Dedifferentiated amniotic fluid mesenchymal stem cell (primary cell): ENCODE measurements around the gene ST6GALNAC5.

Experiments
- DNase-seq: peaks from one replicate; pipeline ENCODE4 v3.0.0-alpha.2; 2016; ENCODE audit errors: extremely low spot score

The ST6GALNAC5 gene

DNA sequence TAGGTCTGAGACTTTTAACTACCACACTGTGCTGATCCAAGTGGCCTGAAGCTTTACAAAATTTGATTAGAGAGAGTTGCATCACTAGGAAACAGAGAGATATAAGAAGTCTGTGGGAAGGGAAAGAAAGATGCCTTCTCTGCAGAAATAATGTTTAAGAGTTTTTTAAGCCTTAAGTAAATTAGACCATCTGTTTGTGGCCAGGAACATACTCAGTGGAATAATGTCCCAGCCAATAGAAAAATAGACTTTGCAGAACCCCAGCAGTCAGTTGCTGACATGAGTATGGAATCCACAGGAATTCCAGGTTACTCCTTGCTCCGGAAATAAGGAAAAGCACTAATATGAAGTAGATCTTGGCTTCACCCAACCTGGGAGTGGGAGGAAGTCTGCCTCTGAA lies 144.8 kb downstream of the ST6GALNAC5 start:
- DNase-seq: no peak

DNA sequence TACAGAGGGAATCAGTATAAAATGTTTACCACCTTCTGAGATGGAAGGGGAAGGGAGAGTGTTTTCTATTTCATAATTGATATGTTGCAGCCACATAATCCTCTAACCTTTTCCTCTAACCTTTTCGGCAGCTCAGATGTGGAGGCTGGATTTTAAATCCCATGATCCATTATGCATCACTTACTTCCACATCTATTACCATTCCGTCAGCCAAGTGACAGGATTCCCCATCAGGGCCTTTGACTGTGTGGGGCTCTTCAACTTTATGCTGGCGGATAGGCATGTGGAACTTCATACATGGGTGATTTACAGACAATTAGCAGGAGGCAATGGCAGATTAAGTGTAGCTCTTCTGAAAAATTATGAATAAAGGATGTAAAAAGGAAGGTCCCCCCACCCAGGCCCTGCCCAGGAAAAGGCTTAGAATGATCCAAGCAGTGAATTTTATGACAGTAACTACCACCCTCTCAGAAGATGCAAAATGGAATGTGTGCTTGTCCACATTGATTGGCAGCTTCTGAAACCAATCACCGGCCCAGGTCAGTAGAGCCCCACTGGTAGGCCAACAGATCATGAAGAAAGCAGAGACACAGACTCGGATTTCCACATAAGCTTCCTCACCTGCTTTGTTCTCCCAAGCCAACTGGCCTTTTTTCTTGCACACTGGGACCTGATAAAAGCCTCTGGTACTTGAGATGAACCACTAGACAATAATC lies 147.0 kb downstream of the ST6GALNAC5 start:
- DNase-seq: no peak

GRCh38 chr1:77015748-77016341 lies 148.6 kb downstream of the ST6GALNAC5 start:
- no peak for DNase-seq

- no peak for DNase-seq
These were observed 149.2 kb downstream of the ST6GALNAC5 start for GRCh38 chr1:77016386-77016985.

DNA sequence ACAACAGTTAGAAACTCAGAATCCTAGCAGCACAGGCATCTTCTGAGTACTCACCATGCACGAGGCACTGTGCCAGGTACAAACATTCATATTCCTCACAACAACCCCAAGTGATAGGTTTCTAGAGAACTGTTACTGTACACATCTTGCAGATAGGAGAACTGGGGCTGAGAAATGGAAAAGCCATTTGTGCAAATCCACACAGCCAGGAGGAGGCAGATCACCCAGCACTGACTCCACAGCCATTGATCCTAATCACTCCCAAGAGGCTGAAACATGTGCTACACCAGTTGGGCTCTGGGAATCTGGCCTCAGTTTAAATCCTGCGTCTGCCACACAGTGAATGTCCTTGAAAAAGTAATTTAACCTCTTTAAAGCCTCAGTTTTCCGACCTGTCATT lies 151.0 kb downstream of the ST6GALNAC5 start:
- no peak for DNase-seq

GRCh38 chr1:77018761-77019160 lies 151.5 kb downstream of the ST6GALNAC5 start:
- no peak for DNase-seq

- no peak for DNase-seq
These were observed 154.5 kb downstream of the ST6GALNAC5 start for GRCh38 chr1:77021732-77022131.

GRCh38 chr1:77024500-77024899 lies 157.2 kb downstream of the ST6GALNAC5 start:
- DNase-seq: no peak

DNA sequence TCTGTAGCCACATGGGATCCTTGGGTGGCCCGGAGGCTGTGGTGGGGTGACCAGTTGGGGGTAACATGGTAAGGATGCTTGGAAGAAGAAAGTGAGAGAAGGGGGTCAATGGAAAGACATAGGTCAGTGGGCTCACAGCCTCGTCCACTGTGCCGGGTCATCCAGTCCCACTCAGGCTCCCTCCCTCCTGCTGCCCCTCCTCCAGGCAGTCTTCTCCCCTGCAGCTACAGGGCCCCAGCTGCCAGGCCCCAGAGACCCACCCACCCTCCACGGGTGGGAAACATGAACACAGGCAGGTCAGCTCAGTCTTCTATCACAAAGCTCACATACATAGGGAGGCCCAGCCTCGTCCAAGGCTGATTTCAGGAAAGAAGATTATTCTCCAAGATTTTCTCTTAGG lies 158.3 kb downstream of the ST6GALNAC5 start:
- no peak for DNase-seq

GRCh38 chr1:77026135-77026534 lies 158.9 kb downstream of the ST6GALNAC5 start:
- DNase-seq: no peak

- DNase-seq: no peak
These were observed 159.4 kb downstream of the ST6GALNAC5 start for GRCh38 chr1:77026640-77027039.

DNA sequence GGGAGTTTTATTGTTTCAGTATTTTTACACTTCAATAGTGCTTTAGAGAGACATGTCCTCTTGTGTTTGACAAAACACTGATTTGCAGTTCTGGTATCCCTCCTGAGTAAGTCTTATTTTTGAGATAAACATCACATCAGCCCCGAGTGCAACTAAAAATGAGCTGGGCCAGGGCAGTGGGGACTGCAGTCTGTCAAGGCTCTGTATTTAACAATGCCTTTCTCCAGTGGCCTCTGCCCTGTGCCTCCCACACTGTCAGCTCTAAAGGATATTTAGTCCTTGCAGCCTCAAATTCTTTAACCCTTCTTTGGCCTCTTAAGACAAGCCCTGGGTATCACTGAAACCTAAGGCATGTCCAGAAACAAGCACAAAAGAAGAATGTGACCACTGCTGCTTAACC lies 160.6 kb downstream of the ST6GALNAC5 start:
- DNase-seq: no peak

- no peak for DNase-seq
These were observed 163.3 kb downstream of the ST6GALNAC5 start for GRCh38 chr1:77030401-77031105.

DNA sequence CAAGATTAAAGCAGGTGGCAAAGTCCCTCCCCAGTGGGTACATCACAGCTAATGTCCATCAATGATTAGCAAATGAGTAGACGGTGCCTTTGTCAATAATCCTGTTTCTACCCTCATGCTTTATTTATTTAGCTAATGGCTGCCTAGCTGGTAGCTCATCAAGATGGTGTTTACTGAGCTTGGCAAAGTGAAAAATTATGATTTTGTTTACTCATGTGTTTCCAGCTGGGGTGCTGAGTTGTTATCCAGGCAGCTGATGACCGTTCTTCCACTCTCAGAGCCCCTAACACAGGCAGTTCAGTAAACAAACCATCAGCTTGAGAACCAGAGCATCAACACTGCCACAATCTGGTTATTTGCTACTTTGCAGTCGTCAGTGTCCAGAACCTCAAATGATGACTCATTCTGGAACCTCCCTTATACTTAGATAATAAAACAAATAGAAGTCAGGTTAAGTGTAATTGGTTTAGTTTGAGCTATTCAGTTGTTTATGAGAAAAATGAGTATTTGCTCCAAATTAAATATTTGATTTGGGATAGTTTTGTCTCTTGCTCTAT lies 163.9 kb downstream of the ST6GALNAC5 start:
- DNase-seq: peak; percentile 38

DNA sequence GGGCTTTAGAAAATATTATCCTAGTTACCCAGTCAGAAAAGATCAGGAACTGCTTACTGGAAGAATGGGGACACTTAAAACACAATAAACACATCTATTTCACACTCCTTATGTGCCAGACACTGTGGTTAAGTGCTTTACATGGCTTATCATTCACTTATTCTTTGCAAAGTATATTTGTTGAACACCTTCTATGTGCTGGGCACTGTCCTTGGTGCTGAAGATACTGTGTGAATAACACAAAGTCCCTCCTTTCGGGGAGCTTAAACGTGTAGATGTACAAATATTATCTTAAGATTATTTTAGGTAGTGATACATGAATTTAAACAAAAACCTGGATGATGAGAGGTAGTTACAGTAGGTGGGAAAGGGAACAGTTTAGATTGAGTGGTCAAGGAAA lies 169.3 kb downstream of the ST6GALNAC5 start:
- DNase-seq: no peak

- DNase-seq: no peak
These were observed 169.8 kb downstream of the ST6GALNAC5 start for GRCh38 chr1:77037038-77037437.

DNA sequence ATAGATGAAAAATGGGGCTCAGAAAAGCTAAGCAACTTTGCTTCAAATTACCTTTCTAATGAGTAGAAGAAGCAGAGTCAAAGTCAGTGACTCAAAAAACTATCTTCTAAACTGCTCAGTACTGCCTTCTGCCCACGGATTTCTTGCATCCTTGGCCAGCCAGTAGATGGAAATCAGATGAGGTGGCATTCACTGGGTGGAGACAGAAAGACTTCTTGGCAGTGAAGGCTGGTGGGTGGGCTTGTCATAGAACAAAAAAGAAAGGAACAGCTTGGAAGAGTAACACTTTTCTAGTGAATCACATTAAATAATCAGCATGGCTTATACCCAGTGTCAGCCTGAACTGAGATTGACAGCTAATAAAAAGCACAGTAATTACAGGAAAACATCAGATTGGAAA lies 170.7 kb downstream of the ST6GALNAC5 start:
- DNase-seq: peak; percentile 27

DNA sequence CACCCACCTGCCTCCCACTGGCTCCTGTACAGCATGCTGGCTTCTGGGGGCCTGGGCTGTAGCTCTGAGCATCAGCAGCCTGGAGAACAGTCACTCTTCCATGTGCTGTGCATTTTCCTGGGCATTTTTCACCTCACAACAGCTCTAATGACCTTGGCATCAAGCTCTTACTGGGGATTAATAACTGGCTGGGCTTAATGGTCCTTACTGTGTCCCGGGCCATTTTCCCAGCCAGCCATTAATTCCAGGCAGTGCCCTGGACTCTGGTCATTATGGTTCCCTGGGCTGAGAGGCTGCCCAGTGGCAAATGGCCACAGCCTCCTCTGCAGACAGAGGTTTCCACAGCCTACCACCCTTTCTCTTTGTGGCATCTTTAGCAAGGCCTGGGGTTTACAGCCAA lies 171.8 kb downstream of the ST6GALNAC5 start:
- no peak for DNase-seq

DNA sequence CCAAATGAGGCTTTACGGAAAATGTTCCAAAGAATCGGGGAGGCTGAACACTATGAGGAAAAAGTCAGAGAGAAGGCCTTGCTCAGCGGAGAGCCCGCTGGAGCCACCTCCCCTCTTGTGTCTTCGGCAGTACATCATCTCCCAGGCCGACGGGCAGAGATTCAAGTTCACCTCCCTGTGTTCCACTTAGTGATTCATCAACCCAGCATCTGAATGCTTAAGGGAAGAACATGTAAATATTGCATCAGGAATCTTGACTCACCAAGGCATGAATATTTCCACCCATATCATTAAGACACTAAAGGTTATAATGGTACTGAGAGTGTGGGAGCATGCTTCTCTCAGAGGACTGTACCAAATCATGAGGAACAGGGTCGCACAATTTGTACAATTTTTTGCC lies 172.5 kb downstream of the ST6GALNAC5 start:
- DNase-seq: peak; percentile 95

GRCh38 chr1:77040826-77041225 lies 173.5 kb downstream of the ST6GALNAC5 start:
- DNase-seq: no peak

- DNase-seq: no peak
These were observed 177.0 kb downstream of the ST6GALNAC5 start for GRCh38 chr1:77044133-77044849.

DNA sequence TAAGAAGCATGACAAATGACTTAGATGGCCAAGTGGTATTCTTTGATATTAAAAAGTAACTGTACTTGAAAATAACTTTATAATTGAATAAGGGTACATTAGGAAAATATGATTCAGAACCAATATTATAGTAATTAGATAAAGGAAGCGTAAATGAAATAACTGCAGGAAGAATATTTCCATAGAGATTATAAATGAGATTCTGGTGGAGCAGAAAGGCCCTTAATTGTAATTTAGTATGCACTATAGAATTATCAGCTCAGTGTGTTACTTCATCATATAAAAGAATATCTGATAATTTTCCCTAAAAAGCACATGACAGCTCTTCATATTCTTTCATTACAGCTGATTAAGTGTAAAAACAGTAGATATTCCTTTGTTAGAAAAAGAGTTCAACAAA lies 180.3 kb downstream of the ST6GALNAC5 start:
- no peak for DNase-seq
